Prostate gland (tissue), 2 donors: ENCODE measurements around the gene FDXR.
"Not testable (repeated sequence)": the region's sequence is repeated elsewhere in the genome, so short reads cannot be mapped to it uniquely, and the experiment has no call there.

Source experiments
- POLR2A ChIP-seq: fragments of 450-650 bp; IDR thresholded peaks from one replicate; pipeline ENCODE4 v1.6.1; 2016; ENCODE audit warnings: antibody characterized with exemption, mild to moderate bottlenecking
- POLR2AphosphoS5 ChIP-seq: sonication (generic); formaldehyde crosslinking; IDR thresholded peaks from one replicate; pipeline ENCODE4 v1.6.1; 2017; ENCODE audit warnings: antibody characterized with exemption
- TF ChIP-seq, protein P1 (sequence below), 4 experiments: fragments of 200-600 bp in 2 of 4; fragments of 450-650 bp in 2 of 4; sonication (generic) in 2 of 4; IDR thresholded peaks; 1 replicate in 3 of 4; 2 replicates in 1 of 4; pipeline ENCODE4 v1.5.1; 2016 to 2019; ENCODE audit warnings: antibody characterized with exemption in 4 of 4, mild to moderate bottlenecking in 2 of 4, moderate library complexity in 2 of 4

- not testable (repeated sequence) for TF ChIP-seq POLR2A, POLR2AphosphoS5
- TF ChIP-seq, protein P1, sequence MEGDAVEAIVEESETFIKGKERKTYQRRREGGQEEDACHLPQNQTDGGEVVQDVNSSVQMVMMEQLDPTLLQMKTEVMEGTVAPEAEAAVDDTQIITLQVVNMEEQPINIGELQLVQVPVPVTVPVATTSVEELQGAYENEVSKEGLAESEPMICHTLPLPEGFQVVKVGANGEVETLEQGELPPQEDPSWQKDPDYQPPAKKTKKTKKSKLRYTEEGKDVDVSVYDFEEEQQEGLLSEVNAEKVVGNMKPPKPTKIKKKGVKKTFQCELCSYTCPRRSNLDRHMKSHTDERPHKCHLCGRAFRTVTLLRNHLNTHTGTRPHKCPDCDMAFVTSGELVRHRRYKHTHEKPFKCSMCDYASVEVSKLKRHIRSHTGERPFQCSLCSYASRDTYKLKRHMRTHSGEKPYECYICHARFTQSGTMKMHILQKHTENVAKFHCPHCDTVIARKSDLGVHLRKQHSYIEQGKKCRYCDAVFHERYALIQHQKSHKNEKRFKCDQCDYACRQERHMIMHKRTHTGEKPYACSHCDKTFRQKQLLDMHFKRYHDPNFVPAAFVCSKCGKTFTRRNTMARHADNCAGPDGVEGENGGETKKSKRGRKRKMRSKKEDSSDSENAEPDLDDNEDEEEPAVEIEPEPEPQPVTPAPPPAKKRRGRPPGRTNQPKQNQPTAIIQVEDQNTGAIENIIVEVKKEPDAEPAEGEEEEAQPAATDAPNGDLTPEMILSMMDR (IDR thresholded peaks at IDR 0.05), result not testable (repeated sequence)
These were observed 38.6 kb upstream of the FDXR start for GRCh38 chr17:74911423-74911822.
